ENCODE results near the gene ITGAE.

DNA sequence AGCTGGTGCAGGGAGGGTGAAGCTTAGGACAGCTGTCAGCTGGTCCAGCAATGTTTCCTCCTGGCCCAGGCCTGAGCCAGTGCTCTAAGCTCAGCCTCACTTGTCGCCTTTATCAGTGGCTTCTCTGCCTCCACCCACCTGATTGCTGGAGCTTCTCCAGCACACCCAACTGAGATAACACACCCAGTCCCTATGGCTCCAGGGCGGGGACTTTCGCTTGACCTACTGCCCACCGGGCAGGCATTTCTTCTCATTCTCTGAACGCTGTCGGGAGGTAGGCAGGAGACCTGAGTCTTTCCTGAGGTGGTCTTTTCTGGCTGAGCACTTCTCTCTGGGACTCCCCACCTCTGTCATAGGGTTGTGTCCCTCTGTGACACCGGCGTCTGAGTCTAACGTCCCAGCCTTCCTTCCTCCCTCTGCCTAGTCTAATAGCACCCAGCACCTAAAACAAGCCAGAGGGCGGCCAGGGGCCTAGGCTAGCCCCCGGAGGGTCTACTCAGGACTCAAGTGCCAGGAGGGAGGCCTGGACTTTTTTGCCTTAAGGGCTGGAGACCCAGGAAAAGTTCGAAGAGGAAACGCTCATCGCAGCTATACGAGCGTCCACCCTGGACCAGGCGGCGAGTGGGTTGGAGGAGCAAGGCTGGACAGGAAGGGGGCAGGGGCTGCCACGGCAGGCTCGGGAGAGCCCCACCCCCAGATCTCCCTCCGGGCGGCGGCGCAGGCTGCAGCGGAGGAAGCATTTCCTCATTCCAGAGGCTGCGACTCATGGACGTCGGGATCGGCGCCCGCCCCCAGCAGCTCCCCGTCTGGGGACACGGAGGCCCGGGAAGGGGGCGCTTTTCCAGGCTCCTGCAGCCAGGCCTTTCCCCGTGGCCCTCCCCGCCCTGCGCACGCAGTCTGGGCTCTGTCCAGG lies 133.4 kb downstream of the ITGAE start:
- TF ChIP-seq, protein P1, sequence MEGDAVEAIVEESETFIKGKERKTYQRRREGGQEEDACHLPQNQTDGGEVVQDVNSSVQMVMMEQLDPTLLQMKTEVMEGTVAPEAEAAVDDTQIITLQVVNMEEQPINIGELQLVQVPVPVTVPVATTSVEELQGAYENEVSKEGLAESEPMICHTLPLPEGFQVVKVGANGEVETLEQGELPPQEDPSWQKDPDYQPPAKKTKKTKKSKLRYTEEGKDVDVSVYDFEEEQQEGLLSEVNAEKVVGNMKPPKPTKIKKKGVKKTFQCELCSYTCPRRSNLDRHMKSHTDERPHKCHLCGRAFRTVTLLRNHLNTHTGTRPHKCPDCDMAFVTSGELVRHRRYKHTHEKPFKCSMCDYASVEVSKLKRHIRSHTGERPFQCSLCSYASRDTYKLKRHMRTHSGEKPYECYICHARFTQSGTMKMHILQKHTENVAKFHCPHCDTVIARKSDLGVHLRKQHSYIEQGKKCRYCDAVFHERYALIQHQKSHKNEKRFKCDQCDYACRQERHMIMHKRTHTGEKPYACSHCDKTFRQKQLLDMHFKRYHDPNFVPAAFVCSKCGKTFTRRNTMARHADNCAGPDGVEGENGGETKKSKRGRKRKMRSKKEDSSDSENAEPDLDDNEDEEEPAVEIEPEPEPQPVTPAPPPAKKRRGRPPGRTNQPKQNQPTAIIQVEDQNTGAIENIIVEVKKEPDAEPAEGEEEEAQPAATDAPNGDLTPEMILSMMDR (IDR thresholded peaks at IDR 0.05), result no peak
- TF ChIP-seq SIN3A (IDR thresholded peaks at IDR 0.05; ENCODE audit: borderline replicate concordance, insufficient read depth, low read depth, low read length) (no peak), POLR2AphosphoS5 (IDR thresholded peaks at IDR 0.05; ENCODE audit: low read depth, low read length) (no peak), TCF7L2 (IDR thresholded peaks at IDR 0.05; ENCODE audit: low read depth, low read length) (no peak)
- TF ChIP-seq, protein P2, sequence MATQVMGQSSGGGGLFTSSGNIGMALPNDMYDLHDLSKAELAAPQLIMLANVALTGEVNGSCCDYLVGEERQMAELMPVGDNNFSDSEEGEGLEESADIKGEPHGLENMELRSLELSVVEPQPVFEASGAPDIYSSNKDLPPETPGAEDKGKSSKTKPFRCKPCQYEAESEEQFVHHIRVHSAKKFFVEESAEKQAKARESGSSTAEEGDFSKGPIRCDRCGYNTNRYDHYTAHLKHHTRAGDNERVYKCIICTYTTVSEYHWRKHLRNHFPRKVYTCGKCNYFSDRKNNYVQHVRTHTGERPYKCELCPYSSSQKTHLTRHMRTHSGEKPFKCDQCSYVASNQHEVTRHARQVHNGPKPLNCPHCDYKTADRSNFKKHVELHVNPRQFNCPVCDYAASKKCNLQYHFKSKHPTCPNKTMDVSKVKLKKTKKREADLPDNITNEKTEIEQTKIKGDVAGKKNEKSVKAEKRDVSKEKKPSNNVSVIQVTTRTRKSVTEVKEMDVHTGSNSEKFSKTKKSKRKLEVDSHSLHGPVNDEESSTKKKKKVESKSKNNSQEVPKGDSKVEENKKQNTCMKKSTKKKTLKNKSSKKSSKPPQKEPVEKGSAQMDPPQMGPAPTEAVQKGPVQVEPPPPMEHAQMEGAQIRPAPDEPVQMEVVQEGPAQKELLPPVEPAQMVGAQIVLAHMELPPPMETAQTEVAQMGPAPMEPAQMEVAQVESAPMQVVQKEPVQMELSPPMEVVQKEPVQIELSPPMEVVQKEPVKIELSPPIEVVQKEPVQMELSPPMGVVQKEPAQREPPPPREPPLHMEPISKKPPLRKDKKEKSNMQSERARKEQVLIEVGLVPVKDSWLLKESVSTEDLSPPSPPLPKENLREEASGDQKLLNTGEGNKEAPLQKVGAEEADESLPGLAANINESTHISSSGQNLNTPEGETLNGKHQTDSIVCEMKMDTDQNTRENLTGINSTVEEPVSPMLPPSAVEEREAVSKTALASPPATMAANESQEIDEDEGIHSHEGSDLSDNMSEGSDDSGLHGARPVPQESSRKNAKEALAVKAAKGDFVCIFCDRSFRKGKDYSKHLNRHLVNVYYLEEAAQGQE (IDR thresholded peaks at IDR 0.05; ENCODE audit: insufficient read depth in 1 of 2, low read depth in 2 of 2, low read length in 1 of 2), result no peak

All from Panc1 (cell line).